HepG2 (cell line): ENCODE results near the gene ZNF816. TPM values are rescaled to one million over a fixed set of nuclear protein-coding genes. Genes with fewer than 3 reads are reported as not detected.

Experiments
- ATAC-seq: fragments of 200-7000 bp; cut with Tn5 transposase; 3 replicates; pipeline ENCODE4 v1.9.1; 2020; ENCODE audit warnings: mild to moderate bottlenecking, moderate library complexity
- BruUV-seq: library from RNA; stranded (reverse); fragments of 400-500 nt; replicated peaks from 2 replicates; lab custom pipeline; 2021; lab: Mats Ljungman, UMichigan
- CTCF ChIA-PET: fragments of 300-600 bp; formaldehyde crosslinking; extraction: SDS; loops from one replicate; lab custom pipeline; 2021; ENCODE audit warnings: low total read pairs, inconsistent platforms, low intra/inter-chr PET ratio; lab: Yijun Ruan, JAX
- POLR2A ChIA-PET: fragments of 350-600 bp; sonication (Branson Sonifier 250); formaldehyde crosslinking; loops from one replicate; lab custom pipeline; 2020; ENCODE audit warnings: antibody characterized with exemption, inconsistent platforms; lab: Yijun Ruan, JAX
- DNase-seq: peaks from one replicate; pipeline ENCODE4 v3.0.0-alpha.2; 2015; ENCODE audit warnings: low spot score
- FAIRE-seq: peaks from 3 replicates; lab custom pipeline; 2011; peaks lifted over from hg19 to GRCh38; lab: Jason Lieb, UNC
- H2AFZ ChIP-seq: one replicate; pipeline ENCODE4 v1.6.1; 2011; ENCODE audit warnings: low read length, inconsistent platforms
- H3K27ac ChIP-seq: fragments of 300-600 bp; 3 replicates; pipeline ENCODE4 v1.8.0; 2011; ENCODE audit warnings: mixed run types, mild to moderate bottlenecking, mixed read lengths, low read length, inconsistent platforms; ENCODE audit not compliant: insufficient read depth; ENCODE audit errors: extremely low read length
- H3K27me3 ChIP-seq, 2 experiments: fragments of 200-600 bp in 1 of 2; 2 replicates in 1 of 2; 3 replicates in 1 of 2; pipeline versions ENCODE4 v1.6.0 to v1.8.0; 2011; ENCODE audit warnings: low read length in 2 of 2, mild to moderate bottlenecking in 2 of 2, moderate library complexity in 2 of 2, inconsistent platforms in 1 of 2; ENCODE audit not compliant: insufficient read depth in 2 of 2, control insufficient read depth in 1 of 2
- H3K36me3 ChIP-seq, 2 experiments: fragments of 200-600 bp in 1 of 2; replicated peaks in 1 of 2; 2 replicates in 1 of 2; 3 replicates in 1 of 2; pipeline versions ENCODE4 v1.5.1 to v1.8.0; 2011; ENCODE audit warnings: low read length in 2 of 2, inconsistent platforms in 1 of 2; ENCODE audit not compliant: insufficient read depth in 2 of 2, control insufficient read depth in 1 of 2
- H3K4me1 ChIP-seq: 2 replicates; pipeline ENCODE4 v1.5.1; 2012; ENCODE audit warnings: low read length, inconsistent platforms; ENCODE audit not compliant: insufficient read depth
- H3K4me2 ChIP-seq: 2 replicates; pipeline ENCODE4 v1.6.0; 2011; ENCODE audit warnings: low read depth, low read length, inconsistent platforms
- H3K4me3 ChIP-seq, 3 experiments: fragments of 200-600 bp in 1 of 3; sonication (generic), shearing (Covaris generic) in 1 of 3; replicated peaks in 1 of 3; 2 replicates each; pipeline ENCODE4 v1.5.1; 2011 to 2016; ENCODE audit warnings: low read length in 3 of 3, inconsistent platforms in 2 of 3, low read depth in 2 of 3, mild to moderate bottlenecking in 2 of 3, control low read depth in 1 of 3, mixed read lengths in 1 of 3; ENCODE audit not compliant: insufficient read depth in 1 of 3
- H3K79me2 ChIP-seq: one replicate; pipeline ENCODE4 v1.6.1; 2011; ENCODE audit warnings: low read length, inconsistent platforms; ENCODE audit not compliant: insufficient read depth
- H3K9ac ChIP-seq: 2 replicates; pipeline ENCODE4 v1.6.0; 2011; ENCODE audit warnings: mild to moderate bottlenecking, low read depth, low read length, inconsistent platforms; ENCODE audit not compliant: insufficient read depth
- H3K9me3 ChIP-seq: 2 replicates; pipeline ENCODE4 v1.5.1; 2012; ENCODE audit warnings: mild to moderate bottlenecking, low read length
- H4K20me1 ChIP-seq: 2 replicates; pipeline ENCODE4 v1.6.0; 2011; ENCODE audit warnings: inconsistent platforms, mild to moderate bottlenecking, low read length, moderate library complexity; ENCODE audit not compliant: insufficient read depth
- CTCF ChIP-seq: sonication (generic); formaldehyde crosslinking; IDR thresholded peaks from 2 replicates; pipeline ENCODE4 v1.5.0; 2020; ENCODE audit warnings: mild to moderate bottlenecking, missing genetic modification reagents, moderate library complexity
- NFE2L1 ChIP-seq: sonication (generic); formaldehyde crosslinking; IDR thresholded peaks from 2 replicates; pipeline ENCODE4 v1.4.0; 2020; ENCODE audit warnings: missing genetic modification reagents, mild to moderate bottlenecking, borderline replicate concordance
- SMARCE1 ChIP-seq: fragments of 450-650 bp; IDR thresholded peaks from 2 replicates; pipeline ENCODE4 v1.6.1; 2017; ENCODE audit warnings: borderline replicate concordance
- ZBTB34 ChIP-seq: sonication (generic); formaldehyde crosslinking; IDR thresholded peaks from 2 replicates; pipeline ENCODE4 v1.8.0; 2022; ENCODE audit warnings: mild to moderate bottlenecking, missing genetic modification reagents
- ZEB1 ChIP-seq: IDR thresholded peaks from 2 replicates; pipeline ENCODE4 v1.6.1; 2012; ENCODE audit warnings: mild to moderate bottlenecking, low read depth, inconsistent platforms; ENCODE audit not compliant: insufficient replicate concordance
- ZMAT5 ChIP-seq: sonication (generic); formaldehyde crosslinking; IDR thresholded peaks from 2 replicates; pipeline ENCODE4 v1.5.0; 2020; ENCODE audit warnings: mild to moderate bottlenecking, low read depth, missing genetic modification reagents, borderline replicate concordance
- ZNF142 ChIP-seq: sonication (generic); formaldehyde crosslinking; IDR thresholded peaks from 2 replicates; pipeline ENCODE4 v1.4.0; 2020; ENCODE audit warnings: missing genetic modification reagents
- ZNF230 ChIP-seq: sonication (generic); formaldehyde crosslinking; IDR thresholded peaks from 2 replicates; pipeline ENCODE4 v1.4.0; 2020; ENCODE audit warnings: mild to moderate bottlenecking, missing genetic modification reagents
- ZNF569 ChIP-seq: sonication (generic); formaldehyde crosslinking; IDR thresholded peaks from 2 replicates; pipeline ENCODE4 v1.5.0; 2020; ENCODE audit warnings: mild to moderate bottlenecking, missing genetic modification reagents, moderate library complexity, borderline replicate concordance
- ZNF615 ChIP-seq: sonication (generic); formaldehyde crosslinking; IDR thresholded peaks from 2 replicates; pipeline ENCODE4 v1.5.0; 2020; ENCODE audit warnings: mild to moderate bottlenecking, missing genetic modification reagents, borderline replicate concordance
- ZNF788 ChIP-seq: sonication (generic); formaldehyde crosslinking; IDR thresholded peaks from 2 replicates; pipeline ENCODE4 v1.5.0; 2020; ENCODE audit warnings: mild to moderate bottlenecking, missing genetic modification reagents, borderline replicate concordance
- WGBS: methylation state at CpG from one replicate; pipeline ENCODE4 v1.1.6; 2017; ENCODE audit warnings: low lambda C conversion rate; 5-methylcytosine and 5-hydroxymethylcytosine counted together
- in situ Hi-C: cut with HindIII; loops from 2 replicates; pipeline ENCODE4 v1.10.0; 2017; ENCODE audit warnings: low pct_unique_long_range_greater_than_20kb; ENCODE audit not compliant: extremely low pct_ligation_motif_present
- intact Hi-C: fragments of 100-400 bp; cut with micrococcal nuclease; formaldehyde crosslinking; loops from one replicate; pipeline ENCODE4 v1.10.0; 2022; ENCODE audit not compliant: unreplicated experiment
- polyA plus RNA-seq, 8 experiments: library from polyadenylated mRNA; depleted of rRNA in 3 of 8; stranded (reverse) in 7 of 8; unstranded in 1 of 8; fragments of >200 nt; fragmentation: Illumina TruSeq in 4 of 8; extraction: Trizol in 4 of 8; gene quantifications; 2 replicates each; pipeline versions ENCODE4 v1.2.1 to v1.2.3, GENCODE V29; 2011 to 2016; ENCODE audit warnings: low read depth in 4 of 8, missing spikeins in 1 of 8, mixed read lengths in 1 of 8; ENCODE audit not compliant: insufficient read depth in 1 of 8
- total RNA-seq, 5 experiments: library from RNA; depleted of rRNA; stranded (reverse); fragments of >200 nt; fragmentation: Illumina TruSeq; extraction: Trizol; gene quantifications; 2 replicates each; pipeline ENCODE4 v1.2.3, GENCODE V29; 2016; ENCODE audit warnings: low read depth in 1 of 5

Gene ZNF816
- total and polyA plus RNA-seq, 2 of the 13 experiments (the other 11 are each of a cell fraction or from before 2014, with no cell fraction given) = 5.2 to 14.1 TPM

GRCh38 chr19:52963247-52963618, 552 bp upstream of the ZNF816 start (continued):
- peak; percentile 22; the same call in 1 of the 2 replicates for TF ChIP-seq CTCF (CRISPR knock-in tag)
- TF ChIP-seq ZNF788 = no peak
- TF ChIP-seq ZNF615 = no peak
- TF ChIP-seq SMARCE1 = no peak
- TF ChIP-seq NFE2L1 (CRISPR knock-in tag) = no peak
- no peak for TF ChIP-seq ZBTB34 (CRISPR knock-in tag)
- TF ChIP-seq ZEB1 = no peak
- TF ChIP-seq ZMAT5 (CRISPR knock-in tag) = no peak
- TF ChIP-seq, all 625 proteins: peak for 10

GRCh38 chr19:52961981-52962380, 700 bp downstream of the ZNF816 start:
- intact Hi-C loops = loop anchor here (2.0 kb wide), 2 partner anchors 17 to 39 kb away; partner anchors contain the start of gene ZNF888
- in situ Hi-C loops = no loop called here
- Histone ChIP-seq H3K27me3 (no peaks in the 10 kb centered on the region; a peak in 1 of 5 replicates), H4K20me1 (no peaks in the 10 kb centered on the region), H3K79me2 (peaks cover 35% of the 10 kb centered on the region), H3K4me3 (peak overlapping the region; percentile 79 to 98 (median 80)), H3K4me2 (peak overlapping the region; percentile 70), H3K9me3 (peaks cover 22% of the 10 kb centered on the region; the same call in 1 of the 2 replicates), H3K36me3 (peaks cover 4 to 26% of the 10 kb centered on the region in 2 experiments; a peak in 4 of 5 replicates), H2AFZ (peak overlapping the region; percentile 12), H3K9ac (peak overlapping the region; percentile 74)
- peak; percentile 1 for DNase-seq
- peak; percentile 51 for ATAC-seq
- no TSS peak for BruUV-seq
- POLR2A ChIA-PET = no interaction called here
- TF ChIP-seq ZNF569 (CRISPR knock-in tag) (no peak), ZNF230 (CRISPR knock-in tag) (no peak), ZNF142 (0 out of 2 replicates have a peak, but pooled peaks have one; percentile 4)
- TF ChIP-seq, all 625 proteins: peak for 1
- Histone ChIP-seq H3K27ac (peak overlapping the region; percentile 75), H3K4me1 (peaks cover 35% of the 10 kb centered on the region)
- FAIRE-seq = no peak
- WGBS = 12% methylated on average over 5 of the region's 5 CpGs
- CTCF ChIA-PET = no interaction called here
